GM12874 (cell line): Measurements from ENCODE around the gene JAK3.

Experiments used
- TF ChIP-seq, protein P1 (sequence below): IDR thresholded peaks from 2 replicates; pipeline ENCODE4 v1.5.1; 2011; ENCODE audit warnings: low read depth, mild to moderate bottlenecking, control low read depth, low read length, moderate library complexity; ENCODE audit not compliant: insufficient read depth

The JAK3 gene

DNA sequence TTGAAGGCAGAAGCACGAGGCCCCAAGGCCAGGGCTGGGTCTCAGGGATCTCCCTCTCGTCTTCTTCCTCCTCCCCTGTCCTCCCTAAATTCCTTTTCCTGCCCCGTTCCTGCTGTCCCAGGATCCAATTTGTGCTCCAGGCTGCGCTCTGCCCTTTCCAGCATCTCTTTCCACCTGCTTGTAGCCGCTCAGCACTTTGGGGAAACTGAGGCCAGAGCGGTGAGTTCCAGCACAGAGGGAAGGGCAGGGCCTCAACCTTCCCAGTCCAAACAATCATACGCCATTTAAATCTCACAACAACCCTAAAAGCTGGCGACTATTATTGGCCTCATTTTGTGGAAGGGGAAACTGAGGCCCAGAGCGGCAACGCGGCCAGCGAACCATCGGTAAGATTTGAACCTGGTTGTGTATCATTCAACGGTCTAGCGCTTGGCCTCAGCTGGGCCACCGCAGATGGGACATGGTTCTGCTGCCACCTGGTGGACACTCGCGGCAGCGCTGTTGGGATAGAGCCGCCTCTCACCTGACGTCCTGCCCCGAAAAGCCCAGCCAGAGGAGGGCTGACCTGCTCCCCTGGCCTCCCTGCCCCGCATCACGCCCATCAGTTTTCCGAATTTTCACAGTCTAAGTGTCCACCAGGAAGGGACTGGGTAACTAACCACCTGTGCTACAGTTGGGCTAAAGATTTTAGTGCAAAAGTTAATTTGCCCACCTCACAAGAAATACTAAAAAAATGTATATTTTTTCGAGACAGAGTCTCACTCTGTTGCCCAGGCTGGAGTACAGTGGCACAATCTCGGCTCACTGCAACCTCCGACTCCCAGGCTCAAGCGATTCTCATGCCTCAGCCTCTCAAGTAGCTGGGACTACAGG lies 7.7 kb upstream of the JAK3 start:
- TF ChIP-seq, protein P1, sequence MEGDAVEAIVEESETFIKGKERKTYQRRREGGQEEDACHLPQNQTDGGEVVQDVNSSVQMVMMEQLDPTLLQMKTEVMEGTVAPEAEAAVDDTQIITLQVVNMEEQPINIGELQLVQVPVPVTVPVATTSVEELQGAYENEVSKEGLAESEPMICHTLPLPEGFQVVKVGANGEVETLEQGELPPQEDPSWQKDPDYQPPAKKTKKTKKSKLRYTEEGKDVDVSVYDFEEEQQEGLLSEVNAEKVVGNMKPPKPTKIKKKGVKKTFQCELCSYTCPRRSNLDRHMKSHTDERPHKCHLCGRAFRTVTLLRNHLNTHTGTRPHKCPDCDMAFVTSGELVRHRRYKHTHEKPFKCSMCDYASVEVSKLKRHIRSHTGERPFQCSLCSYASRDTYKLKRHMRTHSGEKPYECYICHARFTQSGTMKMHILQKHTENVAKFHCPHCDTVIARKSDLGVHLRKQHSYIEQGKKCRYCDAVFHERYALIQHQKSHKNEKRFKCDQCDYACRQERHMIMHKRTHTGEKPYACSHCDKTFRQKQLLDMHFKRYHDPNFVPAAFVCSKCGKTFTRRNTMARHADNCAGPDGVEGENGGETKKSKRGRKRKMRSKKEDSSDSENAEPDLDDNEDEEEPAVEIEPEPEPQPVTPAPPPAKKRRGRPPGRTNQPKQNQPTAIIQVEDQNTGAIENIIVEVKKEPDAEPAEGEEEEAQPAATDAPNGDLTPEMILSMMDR, result peak; percentile 99

DNA sequence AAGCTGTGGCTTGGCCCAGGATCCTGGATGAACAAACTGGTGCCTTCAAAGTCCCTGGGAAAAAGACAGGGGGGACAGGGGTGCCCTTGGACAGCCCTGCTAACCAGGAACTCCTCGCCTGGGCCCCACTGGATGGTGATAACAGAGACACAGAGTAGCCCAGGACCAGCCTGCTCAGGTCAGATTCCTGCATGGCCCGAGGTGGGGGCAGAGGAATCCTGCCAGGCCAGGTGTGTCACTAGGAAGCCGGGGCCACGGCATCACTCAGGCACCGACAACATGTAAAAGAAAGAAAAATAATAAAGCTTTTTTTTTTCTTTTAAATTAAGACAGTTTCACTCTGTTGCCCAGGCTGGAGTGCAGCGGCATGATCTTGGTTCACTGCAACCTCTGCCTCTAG lies 6.3 kb upstream of the JAK3 start:
- TF ChIP-seq, protein P1, result no peak

DNA sequence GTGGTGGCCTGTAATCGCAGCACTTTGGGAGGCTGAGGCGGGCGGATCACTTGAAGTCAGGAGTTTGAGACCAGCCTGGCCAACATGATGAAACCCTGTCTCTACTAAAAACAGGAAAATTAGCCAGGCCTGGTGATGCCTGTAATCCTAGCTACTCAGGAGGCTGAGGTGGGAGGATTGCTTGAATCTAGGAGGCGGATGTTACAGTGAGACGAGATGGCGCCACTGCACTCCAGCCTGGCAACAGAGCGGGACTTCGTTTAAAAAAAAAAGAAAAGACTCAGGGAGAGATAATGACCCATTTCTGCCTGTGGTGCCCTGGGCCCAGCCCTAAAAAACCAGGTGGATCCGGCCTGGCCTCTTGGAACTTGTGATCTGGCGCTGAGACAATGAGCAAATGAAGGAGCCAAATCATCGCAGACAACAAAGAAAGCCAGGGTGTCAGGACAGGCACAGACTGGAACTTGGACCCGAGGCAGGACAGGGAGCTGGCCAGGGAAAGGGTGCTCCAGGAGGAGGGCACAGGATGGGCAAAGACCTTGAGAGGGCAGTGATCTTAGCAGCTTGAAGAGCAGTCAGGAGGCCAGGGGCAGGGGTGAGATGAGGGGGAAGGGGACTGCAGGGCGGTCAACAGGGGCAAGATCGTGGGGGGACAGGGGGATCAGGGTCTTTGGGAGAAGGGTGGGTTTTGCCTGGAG lies 962 bp upstream of the JAK3 start:
- TF ChIP-seq, protein P1, result no peak

DNA sequence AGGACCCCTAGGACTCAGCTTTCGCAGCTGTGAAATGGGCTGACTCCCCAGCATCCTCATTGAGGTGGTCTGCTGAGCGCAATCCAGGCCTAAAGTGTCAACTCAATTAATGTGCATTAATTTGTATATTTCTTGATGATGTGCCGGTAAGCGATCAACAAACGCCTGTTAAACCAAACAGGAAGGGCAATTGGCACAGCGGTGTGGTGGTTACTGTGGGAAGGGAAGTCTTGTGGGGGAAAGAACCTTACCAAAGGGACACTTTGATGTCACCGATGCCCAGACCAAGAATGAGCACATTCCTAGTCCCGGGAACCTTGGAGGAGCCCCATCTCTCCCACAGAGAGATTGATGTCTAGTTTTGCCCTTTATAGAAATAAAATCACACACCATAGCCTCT lies 1.6 kb downstream of the JAK3 start:
- TF ChIP-seq, protein P1, result no peak

DNA sequence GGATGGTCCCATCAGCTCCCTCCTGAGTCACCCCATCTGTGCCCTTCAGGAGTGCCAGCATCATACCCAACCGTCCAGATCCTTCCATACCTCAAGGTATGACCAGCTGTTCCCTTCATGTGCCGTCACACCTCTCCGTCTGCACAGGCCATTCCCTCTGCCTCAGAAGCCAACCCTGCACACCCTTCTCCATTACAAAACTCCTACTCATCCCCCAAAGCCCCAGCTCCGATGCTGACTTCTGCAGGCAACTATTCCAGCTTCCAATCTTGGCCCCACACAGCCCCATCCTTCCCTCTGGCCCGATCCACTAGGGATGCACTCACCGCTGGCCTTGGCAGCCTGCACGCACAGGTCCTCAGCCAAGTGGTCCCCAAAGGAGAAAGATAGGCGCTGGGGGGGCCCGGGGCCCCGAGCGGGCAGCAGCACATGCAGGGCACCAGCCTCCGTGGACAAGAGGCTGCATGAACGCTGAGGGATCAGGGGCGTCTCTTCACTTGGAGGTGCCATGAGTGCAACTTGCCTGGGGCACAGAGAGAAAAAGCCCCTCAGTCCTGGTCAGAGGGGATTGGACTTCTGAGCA lies 3.8 kb downstream of the JAK3 start:
- TF ChIP-seq, protein P1, result no peak

DNA sequence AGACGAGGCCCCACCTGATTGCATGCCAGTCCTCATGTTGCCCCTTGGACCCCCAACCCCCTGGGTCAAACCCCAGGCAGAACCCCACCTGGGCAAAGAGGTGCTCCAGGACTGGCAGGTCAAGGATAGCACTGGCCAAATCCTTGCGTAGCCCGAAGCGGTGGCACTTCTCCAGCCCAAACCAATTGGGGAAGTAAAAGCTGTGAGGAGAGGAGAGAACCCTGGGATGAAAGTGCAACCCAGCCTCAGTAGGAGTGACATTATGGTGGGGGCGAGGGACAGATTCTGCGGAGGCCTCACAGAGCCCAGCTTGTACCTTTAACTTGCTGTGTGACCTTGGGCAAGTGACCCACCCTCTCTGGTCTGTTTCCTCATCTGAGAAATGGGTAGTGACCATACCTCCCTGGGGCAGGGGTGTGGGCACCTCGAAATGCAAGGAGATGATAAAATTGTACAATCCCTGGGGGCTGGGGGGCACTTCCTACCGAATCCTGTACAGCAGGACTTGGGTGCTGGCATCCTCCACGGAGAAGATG lies 4.4 kb downstream of the JAK3 start:
- TF ChIP-seq, protein P1, result no peak
